PC-3 (cell line): Measurements from ENCODE around the gene GSG1L.

ENCODE experiments used
- CTCF ChIP-seq: fragments of 300-600 bp; sonication (generic); conservative IDR thresholded peaks from 2 replicates; pipeline ENCODE4 v1.5.1; 2017; ENCODE audit warnings: antibody characterized with exemption, low read depth, mild to moderate bottlenecking, low read length
- EZH2 ChIP-seq: fragments of 300-600 bp; sonication (generic); IDR thresholded peaks from one replicate; pipeline ENCODE4 v1.6.1; 2017; ENCODE audit warnings: antibody characterized with exemption, mild to moderate bottlenecking, low read length; ENCODE audit not compliant: unreplicated experiment

GRCh38 chr16:27991876-27992275 lies 71.6 kb downstream of the GSG1L start:
- TF ChIP-seq CTCF (no peak), EZH2 (no peak)
